Mucosa of descending colon (tissue), 3 donors: ENCODE results near the gene CABP2. TPM values are rescaled to one million over a fixed set of nuclear protein-coding genes. Genes with fewer than 3 reads are reported as not detected.
A peak's percentile ranks its signal among the peaks of the same experiment; 100 is the strongest.

Experiments
- ATAC-seq: fragments of 200-7000 bp; cut with Tn5 transposase; one replicate; pipeline ENCODE4 v1.9.1; 2020; ENCODE audit warnings: mild to moderate bottlenecking, moderate library complexity
- DNase-seq, 3 donors: peaks; one replicate each; pipeline ENCODE4 v3.0.0-alpha.2; 2020
- H3K36me3 ChIP-seq: fragments of 200-600 bp; one replicate; pipeline ENCODE4 v1.8.0; 2021; ENCODE audit warnings: low read depth, mild to moderate bottlenecking
- H3K4me1 ChIP-seq: fragments of 200-600 bp; one replicate; pipeline ENCODE4 v1.8.0; 2021; ENCODE audit warnings: low read depth, mild to moderate bottlenecking
- H3K4me3 ChIP-seq: fragments of 200-600 bp; one replicate; pipeline ENCODE4 v1.8.0; 2021; ENCODE audit warnings: mild to moderate bottlenecking
- H3K9me3 ChIP-seq: fragments of 200-600 bp; one replicate; pipeline ENCODE4 v1.8.0; 2021; ENCODE audit warnings: mild to moderate bottlenecking
- CTCF ChIP-seq: fragments of 200-600 bp; IDR thresholded peaks from one replicate; pipeline ENCODE4 v1.8.0; 2022; ENCODE audit warnings: antibody characterized with exemption, mild to moderate bottlenecking
- intact Hi-C, 2 donors: fragments of 100-400 bp; cut with DNase I in 1 of 2; cut with micrococcal nuclease in 1 of 2; formaldehyde crosslinking; loops; one replicate each; pipeline versions ENCODE4 v1.11.0 to v1.11.1; 2022; cut with DNase I, micrococcal nuclease
- total RNA-seq, 3 donors: library from RNA; stranded (reverse); fragmentation: NEBNext Ultra II Directional in 2 of 3; extraction: Animal tissue kit (Norgen Biotek cat#: 25700) in 2 of 3; gene quantifications; one replicate each; pipeline versions ENCODE4 v1.2.1 to v1.2.4, GENCODE V29; 2021 to 2023
- donor health status: DM: no; HTN: no; CAD: no; lungs with moderate emphysema.
- donor health status: DM: no; HTN: no; CAD: no.
- donor health status: DM: no; HTN: yes; CAD: no.

CABP2 gene
- total RNA-seq, 3 donors from 2014 or later: not detected

GRCh38 chr11:67542169-67542568 is 18.9 kb upstream of the CABP2 start:
- TF ChIP-seq CTCF: no peak
- H3K36me3 ChIP-seq: no peaks in the 10 kb centered on the region
- no peaks in the 10 kb centered on the region for H3K9me3 ChIP-seq
- no peak for DNase-seq
- intact Hi-C loops: no loop called here
- no peak overlapping the region for H3K4me3 ChIP-seq
- peaks cover 23% of the 10 kb centered on the region for H3K4me1 ChIP-seq
- no peak for ATAC-seq

- intact Hi-C loops: no loop called here
- ATAC-seq (no peak), DNase-seq (no peak)
- Histone ChIP-seq H3K4me3 (no peak overlapping the region), H3K36me3 (no peaks in the 10 kb centered on the region), H3K9me3 (no peaks in the 10 kb centered on the region), H3K4me1 (peaks cover 23% of the 10 kb centered on the region)
- no peak for TF ChIP-seq CTCF
These were observed 18.0 kb upstream of the CABP2 start for GRCh38 chr11:67541198-67541597.

GRCh38 chr11:67539550-67539949 is 16.3 kb upstream of the CABP2 start:
- peaks cover 17% of the 10 kb centered on the region for H3K4me1 ChIP-seq
- DNase-seq (no peak), ATAC-seq (peak; percentile 48)
- H3K36me3 ChIP-seq: no peaks in the 10 kb centered on the region
- no peak for TF ChIP-seq CTCF
- no peak overlapping the region for H3K4me3 ChIP-seq
- intact Hi-C loops: no loop called here
- H3K9me3 ChIP-seq: peaks cover 4% of the 10 kb centered on the region

GRCh38 chr11:67538823-67539505 is 15.7 kb upstream of the CABP2 start:
- Histone ChIP-seq H3K4me1 (peaks cover 13% of the 10 kb centered on the region), H3K9me3 (peaks cover 10% of the 10 kb centered on the region), H3K36me3 (no peaks in the 10 kb centered on the region), H3K4me3 (no peak overlapping the region)
- ATAC-seq (no peak), DNase-seq (no peak)
- no peak for TF ChIP-seq CTCF
- intact Hi-C loops: no loop called here

GRCh38 chr11:67538306-67538705 is 15.1 kb upstream of the CABP2 start:
- peaks cover 7% of the 10 kb centered on the region for H3K4me1 ChIP-seq
- no peak for DNase-seq
- peaks cover 17% of the 10 kb centered on the region for H3K9me3 ChIP-seq
- H3K4me3 ChIP-seq: no peak overlapping the region
- intact Hi-C loops: no loop called here
- ATAC-seq: no peak
- TF ChIP-seq CTCF: no peak
- H3K36me3 ChIP-seq: no peaks in the 10 kb centered on the region

GRCh38 chr11:67535561-67535960 is 12.3 kb upstream of the CABP2 start:
- peaks cover 18% of the 10 kb centered on the region for H3K9me3 ChIP-seq
- no peak for TF ChIP-seq CTCF
- peak; percentile 85 for ATAC-seq
- H3K4me3 ChIP-seq: no peak overlapping the region
- no peaks in the 10 kb centered on the region for H3K36me3 ChIP-seq
- DNase-seq: no peak
- intact Hi-C loops: no loop called here
- no peaks in the 10 kb centered on the region for H3K4me1 ChIP-seq
